Trophoblast cell (in vitro differentiated cells and primary cell): ENCODE results near the gene AGR2.

Source experiments
- DNase-seq, 2 donors: peaks; one replicate each; pipeline ENCODE4 v3.0.0-alpha.2; 2016
- H2AFZ ChIP-seq: 2 replicates; pipeline ENCODE4 v1.6.1; 2013; ENCODE audit warnings: low read length, moderate library complexity, mild to moderate bottlenecking; ENCODE audit not compliant: insufficient read depth, poor library complexity
- H2AK5ac ChIP-seq: 2 replicates; pipeline ENCODE4 v1.6.1; 2013; ENCODE audit warnings: mild to moderate bottlenecking, low read length
- H2BK120ac ChIP-seq: 2 replicates; pipeline ENCODE4 v1.6.1; 2013; ENCODE audit warnings: low read length, mild to moderate bottlenecking, moderate library complexity; ENCODE audit not compliant: insufficient read depth, poor library complexity
- H2BK12ac ChIP-seq: 2 replicates; pipeline ENCODE4 v1.6.1; 2013; ENCODE audit warnings: mild to moderate bottlenecking, low read length, moderate library complexity
- H2BK5ac ChIP-seq: 2 replicates; pipeline ENCODE4 v1.6.1; 2013; ENCODE audit warnings: low read length, low read depth, moderate library complexity, mild to moderate bottlenecking; ENCODE audit not compliant: poor library complexity
- H3K14ac ChIP-seq: 2 replicates; pipeline ENCODE4 v1.6.1; 2013; ENCODE audit warnings: mild to moderate bottlenecking, low read length
- H3K18ac ChIP-seq: 2 replicates; pipeline ENCODE4 v1.6.1; 2013; ENCODE audit warnings: mild to moderate bottlenecking, low read length
- H3K23ac ChIP-seq: 2 replicates; pipeline ENCODE4 v1.6.1; 2013; ENCODE audit warnings: low read length
- H3K27ac ChIP-seq: 2 replicates; pipeline ENCODE4 v1.5.1; 2013; ENCODE audit warnings: low read depth, mild to moderate bottlenecking, inconsistent platforms, low read length, moderate library complexity
- H3K27me3 ChIP-seq: 2 replicates; pipeline ENCODE4 v1.6.1; 2013; ENCODE audit warnings: inconsistent platforms, mild to moderate bottlenecking, low read length, moderate library complexity; ENCODE audit not compliant: insufficient read depth
- H3K36me3 ChIP-seq, 2 experiments: 1 replicate in 1 of 2; 2 replicates in 1 of 2; pipeline ENCODE4 v1.6.1; 2013; ENCODE audit warnings: low read length in 2 of 2, mild to moderate bottlenecking in 2 of 2, moderate library complexity in 1 of 2; ENCODE audit not compliant: insufficient read depth in 2 of 2, control insufficient read depth in 1 of 2
- H3K4ac ChIP-seq: 2 replicates; pipeline ENCODE4 v1.6.1; 2013; ENCODE audit warnings: low read depth, mild to moderate bottlenecking, low read length, moderate library complexity
- H3K4me1 ChIP-seq, 2 experiments: 1 replicate in 1 of 2; 2 replicates in 1 of 2; pipeline ENCODE4 v1.6.1; 2013; ENCODE audit warnings: low read length in 2 of 2, mild to moderate bottlenecking in 2 of 2, moderate library complexity in 1 of 2; ENCODE audit not compliant: insufficient read depth in 2 of 2, control insufficient read depth in 1 of 2
- H3K4me2 ChIP-seq: 2 replicates; pipeline ENCODE4 v1.6.1; 2013; ENCODE audit warnings: inconsistent platforms, mild to moderate bottlenecking, low read length, moderate library complexity
- H3K4me3 ChIP-seq: 2 replicates; pipeline ENCODE4 v1.5.1; 2013; ENCODE audit warnings: mild to moderate bottlenecking, low read depth, low read length, inconsistent platforms
- H3K79me1 ChIP-seq: one replicate; pipeline ENCODE4 v1.6.1; 2013; ENCODE audit warnings: low read length
- H3K79me2 ChIP-seq: 2 replicates; pipeline ENCODE4 v1.6.1; 2013; ENCODE audit warnings: low read length, mild to moderate bottlenecking; ENCODE audit not compliant: control insufficient read depth, insufficient read depth, poor library complexity
- H3K9ac ChIP-seq: 2 replicates; pipeline ENCODE4 v1.6.1; 2013; ENCODE audit warnings: mild to moderate bottlenecking, low read length
- H3K9me3 ChIP-seq: 2 replicates; pipeline ENCODE4 v1.6.1; 2013; ENCODE audit warnings: low read depth, mild to moderate bottlenecking, control low read depth, inconsistent platforms, low read length; ENCODE audit not compliant: insufficient read depth
- H4K12ac ChIP-seq: 2 replicates; pipeline ENCODE4 v1.6.1; 2013; ENCODE audit warnings: low read depth, mild to moderate bottlenecking, low read length, moderate library complexity
- H4K8ac ChIP-seq: 2 replicates; pipeline ENCODE4 v1.6.1; 2013; ENCODE audit warnings: low read depth, mild to moderate bottlenecking, low read length, moderate library complexity
- H4K91ac ChIP-seq: one replicate; pipeline ENCODE4 v1.6.1; 2013; ENCODE audit warnings: low read depth, mild to moderate bottlenecking, low read length, moderate library complexity
- WGBS: extraction: QIAGEN DNeasy Blood & Tissue Kit; methylation state at CpG from one replicate; pipeline ENCODE4 v1.1.7; 2013; ENCODE audit warnings: missing lambda C conversion rate; ENCODE audit not compliant: insufficient read length, insufficient coverage; ENCODE audit errors: extremely low coverage; 5-methylcytosine and 5-hydroxymethylcytosine counted together

The AGR2 gene

GRCh38 chr7:16822029-16822428 lies 17.2 kb upstream of the AGR2 start:
- Histone ChIP-seq H3K27me3 (no peaks in the 10 kb centered on the region), H4K91ac (no peak overlapping the region), H3K14ac (no peak overlapping the region), H3K4me1 (peaks cover 0 to 4% of the 10 kb centered on the region in 2 experiments), H2BK5ac (no peak overlapping the region), H3K79me2 (no peaks in the 10 kb centered on the region), H3K79me1 (no peaks in the 10 kb centered on the region), H2BK120ac (no peak overlapping the region), H3K4ac (no peak overlapping the region), H2AK5ac (no peak overlapping the region), H2BK12ac (no peak overlapping the region), H4K12ac (no peak overlapping the region), H3K27ac (no peak overlapping the region), H3K9ac (no peak overlapping the region), H3K4me3 (no peak overlapping the region), H3K9me3 (no peaks in the 10 kb centered on the region), H3K4me2 (no peak overlapping the region), H3K18ac (no peak overlapping the region), H4K8ac (no peak overlapping the region), H2AFZ (no peak overlapping the region), H3K23ac (no peak overlapping the region), H3K36me3 (no peaks in the 10 kb centered on the region)
- no peak for DNase-seq
- WGBS: no CpG with 5 or more reads among the region's 3 CpGs

GRCh38 chr7:16818732-16819131 lies 13.9 kb upstream of the AGR2 start:
- no peaks in the 10 kb centered on the region for H3K4me1 ChIP-seq
- no CpG with 5 or more reads among the region's 3 CpGs for WGBS
- no peak overlapping the region for H4K12ac ChIP-seq
- no peak overlapping the region for H3K23ac ChIP-seq
- H3K36me3 ChIP-seq: no peaks in the 10 kb centered on the region
- H3K4me2 ChIP-seq: no peak overlapping the region
- H2BK12ac ChIP-seq: no peak overlapping the region
- no peak overlapping the region for H3K9ac ChIP-seq
- H3K9me3 ChIP-seq: no peaks in the 10 kb centered on the region
- H3K14ac ChIP-seq: no peak overlapping the region
- H3K4me3 ChIP-seq: no peak overlapping the region
- H3K18ac ChIP-seq: no peak overlapping the region
- H2BK120ac ChIP-seq: no peak overlapping the region
- H2BK5ac ChIP-seq: no peak overlapping the region
- H3K4ac ChIP-seq: no peak overlapping the region
- no peak overlapping the region for H4K8ac ChIP-seq
- DNase-seq: peak in 1 of 2 donors; percentile 78
- no peak overlapping the region for H2AFZ ChIP-seq
- H3K27ac ChIP-seq: no peak overlapping the region
- H3K27me3 ChIP-seq: no peaks in the 10 kb centered on the region
- H3K79me1 ChIP-seq: no peaks in the 10 kb centered on the region
- H2AK5ac ChIP-seq: no peak overlapping the region
- H4K91ac ChIP-seq: no peak overlapping the region
- H3K79me2 ChIP-seq: no peaks in the 10 kb centered on the region

GRCh38 chr7:16817536-16817935 lies 12.7 kb upstream of the AGR2 start:
- no peak for DNase-seq
- no peaks in the 10 kb centered on the region for H3K79me2 ChIP-seq
- no peak overlapping the region for H4K12ac ChIP-seq
- no peak overlapping the region for H3K14ac ChIP-seq
- no peak overlapping the region for H3K18ac ChIP-seq
- no peak overlapping the region for H2BK12ac ChIP-seq
- no peak overlapping the region for H2BK120ac ChIP-seq
- H3K27me3 ChIP-seq: no peaks in the 10 kb centered on the region
- no peak overlapping the region for H3K4ac ChIP-seq
- H4K8ac ChIP-seq: no peak overlapping the region
- no peak overlapping the region for H3K9ac ChIP-seq
- WGBS: no CpG with 5 or more reads among the region's 1 CpG
- no peak overlapping the region for H4K91ac ChIP-seq
- no peaks in the 10 kb centered on the region for H3K4me1 ChIP-seq
- no peaks in the 10 kb centered on the region for H3K36me3 ChIP-seq
- no peaks in the 10 kb centered on the region for H3K79me1 ChIP-seq
- H3K4me3 ChIP-seq: no peak overlapping the region
- no peak overlapping the region for H2BK5ac ChIP-seq
- no peak overlapping the region for H3K23ac ChIP-seq
- H2AFZ ChIP-seq: no peak overlapping the region
- H3K9me3 ChIP-seq: no peaks in the 10 kb centered on the region
- H3K27ac ChIP-seq: no peak overlapping the region
- no peak overlapping the region for H3K4me2 ChIP-seq
- no peak overlapping the region for H2AK5ac ChIP-seq

- no peak overlapping the region for H3K23ac ChIP-seq
- no peak overlapping the region for H3K4ac ChIP-seq
- no peak overlapping the region for H2BK5ac ChIP-seq
- no peak overlapping the region for H3K18ac ChIP-seq
- H3K4me2 ChIP-seq: no peak overlapping the region
- no peak overlapping the region for H3K27ac ChIP-seq
- no peak for DNase-seq
- no peak overlapping the region for H3K4me3 ChIP-seq
- H3K9ac ChIP-seq: no peak overlapping the region
- H4K91ac ChIP-seq: no peak overlapping the region
- H3K79me1 ChIP-seq: no peaks in the 10 kb centered on the region
- H2AK5ac ChIP-seq: no peak overlapping the region
- H2BK120ac ChIP-seq: no peak overlapping the region
- H2BK12ac ChIP-seq: no peak overlapping the region
- no peak overlapping the region for H4K8ac ChIP-seq
- no peaks in the 10 kb centered on the region for H3K79me2 ChIP-seq
- H4K12ac ChIP-seq: no peak overlapping the region
- H3K9me3 ChIP-seq: no peaks in the 10 kb centered on the region
- no peaks in the 10 kb centered on the region for H3K27me3 ChIP-seq
- no peak overlapping the region for H2AFZ ChIP-seq
- H3K14ac ChIP-seq: no peak overlapping the region
- no CpG with 5 or more reads among the region's 2 CpGs for WGBS
- H3K36me3 ChIP-seq: no peaks in the 10 kb centered on the region
- no peaks in the 10 kb centered on the region for H3K4me1 ChIP-seq
These were observed 12.0 kb upstream of the AGR2 start for GRCh38 chr7:16816824-16817223.
